ENCODE results near the gene ERG.

DNA sequence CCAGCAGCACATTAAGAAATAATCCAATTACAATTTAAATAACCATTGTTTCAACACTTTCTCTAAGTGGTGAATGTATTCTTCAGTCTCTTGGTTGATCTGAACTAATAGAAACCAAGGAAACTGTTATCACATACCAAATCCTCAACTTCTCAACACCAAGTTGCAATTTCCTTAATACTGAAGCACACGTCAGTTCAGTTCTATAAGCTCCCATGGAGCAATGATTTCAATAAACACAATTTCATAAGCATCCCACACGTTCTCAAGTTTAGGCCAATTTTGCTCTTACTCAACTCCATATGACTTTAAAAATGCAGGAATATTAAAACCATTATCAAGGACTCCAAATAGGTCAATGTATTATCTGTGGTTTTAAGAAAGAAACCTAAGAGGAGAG, 5.8 kb upstream of the ERG start:
- no peak for TF ChIP-seq RNF2 (IDR thresholded peaks at IDR 0.05; ENCODE audit: borderline replicate concordance, low read depth, low read length, missing control alignments, poor library complexity, severe bottlenecking)
- TF ChIP-seq SIRT6 (IDR thresholded peaks at IDR 0.05; ENCODE audit: low read length) = no peak
- TF ChIP-seq POLR2AphosphoS5 (IDR thresholded peaks at IDR 0.05; ENCODE audit: low read depth, low read length) = no peak
- TF ChIP-seq EZH2 (IDR thresholded peaks at IDR 0.05; ENCODE audit: low read depth, low read length, severe bottlenecking) = no peak
- TF ChIP-seq GTF2F1 (IDR thresholded peaks at IDR 0.05; ENCODE audit: borderline replicate concordance, low read depth, low read length) = no peak
- no peak for TF ChIP-seq CHD2 (IDR thresholded peaks at IDR 0.05; ENCODE audit: low read length)

All from H1 (cell line).